Fibroblast of pulmonary artery (primary cell): ENCODE data around the gene PEAK3.

Experiments
- DNase-seq: peaks from one replicate; pipeline ENCODE4 v3.0.0-alpha.2; 2010; ENCODE audit warnings: low read depth
- H3K4me3 ChIP-seq: replicated peaks from 2 replicates; pipeline ENCODE4 v1.5.1; 2011; ENCODE audit warnings: low read depth, mild to moderate bottlenecking, control low read depth, low read length, moderate library complexity
- TF ChIP-seq, protein P1 (sequence below): IDR thresholded peaks from 2 replicates; pipeline ENCODE4 v1.5.1; 2011; ENCODE audit warnings: mild to moderate bottlenecking, control low read depth, low read length, inconsistent platforms; ENCODE audit errors: missing control alignments

The PEAK3 gene

DNA sequence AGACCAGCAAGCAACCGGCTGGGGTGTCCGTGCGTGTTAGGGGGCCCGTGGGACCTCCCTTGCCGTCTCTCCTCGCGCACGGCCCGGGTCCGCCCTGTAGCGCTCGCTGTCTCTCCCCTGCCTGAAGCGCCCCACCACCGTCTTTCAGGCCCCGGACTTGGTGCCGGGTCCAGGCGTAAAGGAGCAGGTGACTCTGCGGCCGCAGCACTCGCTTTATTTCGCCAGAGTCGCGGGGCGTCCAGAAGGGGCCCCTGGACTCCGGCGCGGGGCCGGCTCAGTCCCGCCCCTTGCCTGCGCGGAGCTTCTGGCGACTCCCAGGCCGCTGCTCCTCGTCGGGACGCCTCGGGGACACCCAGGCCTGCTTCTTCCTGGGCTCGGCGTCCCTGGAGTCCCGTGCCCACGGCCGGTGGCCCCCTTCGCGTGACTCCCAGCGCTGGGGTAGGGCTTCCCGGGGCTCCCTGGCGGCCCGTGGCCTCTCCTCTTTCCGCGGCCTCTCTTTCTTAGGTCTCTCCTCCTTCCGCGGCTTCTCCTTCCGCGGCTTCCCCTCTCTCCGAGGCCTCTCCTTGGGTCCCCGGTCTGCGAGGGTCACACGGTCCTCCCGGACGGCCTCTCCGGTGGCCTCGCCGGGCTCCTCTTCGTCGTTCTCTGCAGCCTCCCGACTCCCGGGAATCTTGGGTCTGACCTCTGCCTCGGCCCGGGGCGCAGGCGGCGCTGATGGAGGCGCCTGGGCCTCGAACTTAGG, 29.7 kb downstream of the PEAK3 start:
- TF ChIP-seq, protein P1, sequence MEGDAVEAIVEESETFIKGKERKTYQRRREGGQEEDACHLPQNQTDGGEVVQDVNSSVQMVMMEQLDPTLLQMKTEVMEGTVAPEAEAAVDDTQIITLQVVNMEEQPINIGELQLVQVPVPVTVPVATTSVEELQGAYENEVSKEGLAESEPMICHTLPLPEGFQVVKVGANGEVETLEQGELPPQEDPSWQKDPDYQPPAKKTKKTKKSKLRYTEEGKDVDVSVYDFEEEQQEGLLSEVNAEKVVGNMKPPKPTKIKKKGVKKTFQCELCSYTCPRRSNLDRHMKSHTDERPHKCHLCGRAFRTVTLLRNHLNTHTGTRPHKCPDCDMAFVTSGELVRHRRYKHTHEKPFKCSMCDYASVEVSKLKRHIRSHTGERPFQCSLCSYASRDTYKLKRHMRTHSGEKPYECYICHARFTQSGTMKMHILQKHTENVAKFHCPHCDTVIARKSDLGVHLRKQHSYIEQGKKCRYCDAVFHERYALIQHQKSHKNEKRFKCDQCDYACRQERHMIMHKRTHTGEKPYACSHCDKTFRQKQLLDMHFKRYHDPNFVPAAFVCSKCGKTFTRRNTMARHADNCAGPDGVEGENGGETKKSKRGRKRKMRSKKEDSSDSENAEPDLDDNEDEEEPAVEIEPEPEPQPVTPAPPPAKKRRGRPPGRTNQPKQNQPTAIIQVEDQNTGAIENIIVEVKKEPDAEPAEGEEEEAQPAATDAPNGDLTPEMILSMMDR = no peak
- no peak overlapping the region for H3K4me3 ChIP-seq
- no peak for DNase-seq

DNA sequence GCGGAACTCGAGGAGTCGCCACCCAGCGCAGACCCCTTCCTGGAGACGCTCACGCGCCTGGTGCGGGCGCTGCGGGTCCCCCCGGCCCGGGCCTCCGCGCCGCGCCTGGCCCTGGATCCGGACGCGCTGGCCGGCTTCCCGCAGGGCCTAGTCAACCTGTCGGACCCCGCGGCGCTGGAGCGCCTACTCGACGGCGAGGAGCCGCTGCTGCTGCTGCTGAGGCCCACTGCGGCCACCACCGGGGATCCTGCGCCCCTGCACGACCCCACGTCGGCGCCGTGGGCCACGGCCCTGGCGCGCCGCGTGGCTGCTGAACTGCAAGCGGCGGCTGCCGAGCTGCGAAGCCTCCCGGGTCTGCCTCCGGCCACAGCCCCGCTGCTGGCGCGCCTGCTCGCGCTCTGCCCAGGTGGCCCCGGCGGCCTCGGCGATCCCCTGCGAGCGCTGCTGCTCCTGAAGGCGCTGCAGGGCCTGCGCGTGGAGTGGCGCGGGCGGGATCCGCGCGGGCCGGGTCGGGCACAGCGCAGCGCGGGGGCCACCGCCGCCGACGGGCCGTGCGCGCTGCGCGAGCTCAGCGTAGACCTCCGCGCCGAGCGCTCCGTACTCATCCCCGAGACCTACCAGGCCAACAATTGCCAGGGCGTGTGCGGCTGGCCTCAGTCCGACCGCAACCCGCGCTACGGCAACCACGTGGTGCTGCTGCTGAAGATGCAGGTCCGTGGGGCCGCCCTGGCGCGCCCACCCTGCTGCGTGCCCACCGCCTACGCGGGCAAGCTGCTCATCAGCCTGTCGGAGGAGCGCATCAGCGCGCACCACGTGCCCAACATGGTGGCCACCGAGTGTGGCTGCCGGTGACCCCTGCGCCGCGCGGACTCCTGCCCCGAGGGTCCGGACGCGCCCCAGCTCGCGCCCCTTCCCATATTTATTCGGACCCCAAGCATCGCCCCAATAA, 30.6 kb downstream of the PEAK3 start:
- no peak overlapping the region for H3K4me3 ChIP-seq
- DNase-seq = no peak
- TF ChIP-seq, protein P1 = no peak

DNA sequence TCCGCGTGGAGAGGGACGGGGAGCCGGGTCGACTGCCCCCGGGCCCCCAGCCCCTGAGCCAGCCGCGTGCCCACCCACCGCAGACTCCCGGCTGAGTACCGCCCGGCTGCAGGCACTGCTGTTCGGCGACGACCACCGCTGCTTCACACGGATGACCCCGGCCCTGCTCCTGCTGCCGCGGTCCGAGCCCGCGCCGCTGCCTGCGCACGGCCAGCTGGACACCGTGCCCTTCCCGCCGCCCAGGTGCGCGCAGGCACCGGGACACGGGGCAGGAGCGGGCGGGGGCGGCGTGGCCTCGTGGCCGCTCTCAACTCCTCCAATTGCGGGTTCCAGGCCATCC, 31.2 kb downstream of the PEAK3 start:
- TF ChIP-seq, protein P1 = no peak
- no peak for DNase-seq
- no peak overlapping the region for H3K4me3 ChIP-seq

DNA sequence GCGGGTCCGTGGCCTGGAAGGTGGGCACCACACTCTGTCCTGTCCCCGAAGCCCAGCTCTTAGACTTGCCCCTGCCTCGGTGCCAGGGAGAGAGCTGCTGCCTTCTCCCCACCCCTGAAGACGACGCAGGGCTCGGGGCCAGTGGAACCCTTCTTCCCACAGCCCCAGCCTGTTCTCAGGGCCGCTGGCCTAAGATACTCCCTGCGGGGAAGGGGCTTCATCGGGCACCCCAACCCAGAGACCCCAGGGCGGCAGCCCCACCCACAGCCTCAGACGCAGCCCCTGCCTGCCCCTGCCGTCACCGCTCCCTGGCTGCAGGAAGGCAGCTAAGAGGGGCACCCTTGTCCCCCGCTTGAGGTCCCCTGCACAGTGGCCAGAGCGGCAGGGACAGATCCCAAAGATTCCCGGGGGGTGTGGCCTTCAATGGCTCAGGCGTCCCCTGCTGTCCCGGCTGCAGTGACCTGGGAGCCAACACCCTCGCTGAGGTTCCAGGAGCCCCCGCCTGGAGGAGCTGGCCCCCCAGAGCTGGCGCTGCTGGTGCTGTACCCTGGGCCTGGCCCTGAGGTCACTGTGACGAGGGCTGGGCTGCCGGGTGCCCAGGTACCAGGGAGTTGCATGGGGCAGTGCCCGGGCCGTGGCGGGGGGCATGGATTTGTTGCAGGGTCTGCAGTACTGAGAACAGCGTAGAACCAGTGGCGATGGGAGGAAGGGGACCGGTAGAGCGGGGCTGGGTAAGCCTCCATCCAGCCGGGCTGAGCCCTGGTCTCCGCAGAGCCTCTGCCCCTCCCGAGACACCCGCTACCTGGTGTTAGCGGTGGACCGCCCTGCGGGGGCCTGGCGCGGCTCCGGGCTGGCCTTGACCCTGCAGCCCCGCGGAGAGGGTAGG, 31.9 kb downstream of the PEAK3 start:
- TF ChIP-seq, protein P1 = no peak
- no peak overlapping the region for H3K4me3 ChIP-seq
- DNase-seq = no peak

DNA sequence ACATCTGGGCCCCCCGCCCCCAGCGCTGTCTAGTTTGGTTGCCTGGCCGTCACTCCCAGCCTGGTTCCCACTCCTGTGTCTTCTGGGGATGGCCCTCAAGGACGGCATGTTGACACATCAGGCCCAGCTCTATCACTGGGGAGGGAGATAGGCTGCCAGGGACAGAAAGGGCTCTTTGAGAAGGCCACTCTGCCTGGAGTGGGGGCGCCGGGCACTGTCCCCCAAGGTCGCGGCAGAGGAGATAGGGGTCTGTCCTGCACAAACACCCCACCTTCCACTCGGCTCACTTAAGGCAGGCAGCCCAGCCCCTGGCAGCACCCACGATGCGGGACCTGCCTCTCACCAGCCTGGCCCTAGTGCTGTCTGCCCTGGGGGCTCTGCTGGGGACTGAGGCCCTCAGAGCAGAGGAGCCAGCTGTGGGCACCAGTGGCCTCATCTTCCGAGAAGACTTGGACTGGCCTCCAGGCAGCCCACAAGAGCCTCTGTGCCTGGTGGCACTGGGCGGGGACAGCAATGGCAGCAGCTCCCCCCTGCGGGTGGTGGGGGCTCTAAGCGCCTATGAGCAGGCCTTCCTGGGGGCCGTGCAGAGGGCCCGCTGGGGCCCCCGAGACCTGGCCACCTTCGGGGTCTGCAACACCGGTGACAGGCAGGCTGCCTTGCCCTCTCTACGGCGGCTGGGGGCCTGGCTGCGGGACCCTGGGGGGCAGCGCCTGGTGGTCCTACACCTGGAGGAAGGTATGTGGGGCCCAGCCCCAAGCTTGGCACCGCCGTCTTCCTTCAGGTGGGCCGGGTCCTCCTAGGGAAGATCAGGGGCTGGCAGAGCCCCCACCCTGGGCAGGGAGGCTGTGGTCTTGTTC, 32.7 kb downstream of the PEAK3 start, which contains the start of gene AMH:
Gene AMH (plus strand): TSS at position 314 of the 857 bp plus-strand sequence. CDS start 10 bp downstream, at position 324.
- no peak for DNase-seq
- H3K4me3 ChIP-seq = no peak within 1 kb of the TSS
- TF ChIP-seq, protein P1 = no peak
